NCI-H1105 treated with DMSO at 0.1 percent for 48 hours (cell line): Measurements from ENCODE around the gene SEL1L2.

Experiments used
- DNase-seq: peaks from one replicate; lab custom pipeline; 2025; lab: John Stamatoyannopoulos, UW

SEL1L2 gene

GRCh38 chr20:13863244-13863643, 127.2 kb downstream of the SEL1L2 start:
- no peak for DNase-seq

DNA sequence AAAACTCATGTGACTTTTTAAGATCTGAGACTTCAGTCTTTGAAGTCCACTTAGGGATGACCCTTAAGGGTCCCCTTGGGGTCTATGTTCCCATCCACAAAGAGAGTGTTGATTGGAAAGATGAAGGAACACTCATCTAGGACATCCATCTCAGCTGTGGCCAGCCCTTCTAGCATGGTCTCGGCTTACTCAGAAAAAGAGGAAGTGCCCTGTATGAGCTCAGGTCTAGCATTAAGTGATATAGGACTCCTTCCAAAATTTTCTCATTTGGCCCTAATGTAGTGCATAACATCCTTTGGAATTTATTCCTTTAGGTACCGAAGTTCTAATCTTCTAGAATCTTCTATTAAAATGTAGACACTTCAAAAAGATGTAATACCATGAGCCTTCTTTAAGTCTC, 128.2 kb downstream of the SEL1L2 start:
- no peak for DNase-seq

DNA sequence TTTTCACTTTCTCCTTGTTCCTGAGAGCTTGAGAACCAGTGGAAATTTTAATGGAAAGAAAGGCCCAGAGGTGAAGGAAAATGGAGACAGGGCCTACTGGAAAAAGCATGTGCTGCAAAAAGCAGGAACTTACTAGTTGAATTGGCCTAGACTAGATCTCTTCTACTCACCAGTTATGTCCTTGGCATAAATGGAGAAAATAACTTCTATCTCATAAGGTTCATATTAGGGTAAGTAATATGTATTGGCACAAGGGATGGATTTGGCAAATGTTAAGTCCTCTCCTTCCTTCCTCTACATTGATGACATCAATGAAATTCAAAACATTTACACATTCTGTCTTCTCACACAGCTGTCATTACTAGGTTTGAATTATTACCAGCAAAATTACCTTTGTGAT, 131.5 kb downstream of the SEL1L2 start:
- DNase-seq, result no peak

DNA sequence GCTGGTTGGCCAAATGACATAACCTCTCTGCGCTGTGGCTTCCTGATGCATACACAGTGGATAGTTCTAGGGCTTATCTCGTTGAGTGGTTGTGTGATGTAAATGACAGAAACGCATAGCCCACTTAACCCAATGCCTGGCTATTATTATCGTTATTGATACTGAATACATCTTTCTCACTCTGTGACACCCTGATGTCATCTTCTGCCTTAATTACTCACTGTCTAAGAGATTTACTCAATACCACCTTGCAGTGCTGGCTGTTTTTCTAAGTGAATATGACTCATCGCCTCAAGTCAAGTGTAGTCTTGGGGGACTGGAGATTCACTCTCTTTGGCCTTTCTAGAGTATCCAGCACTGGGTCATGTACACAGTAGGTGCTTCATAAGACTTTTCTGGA, 132.0 kb downstream of the SEL1L2 start:
- no peak for DNase-seq

DNA sequence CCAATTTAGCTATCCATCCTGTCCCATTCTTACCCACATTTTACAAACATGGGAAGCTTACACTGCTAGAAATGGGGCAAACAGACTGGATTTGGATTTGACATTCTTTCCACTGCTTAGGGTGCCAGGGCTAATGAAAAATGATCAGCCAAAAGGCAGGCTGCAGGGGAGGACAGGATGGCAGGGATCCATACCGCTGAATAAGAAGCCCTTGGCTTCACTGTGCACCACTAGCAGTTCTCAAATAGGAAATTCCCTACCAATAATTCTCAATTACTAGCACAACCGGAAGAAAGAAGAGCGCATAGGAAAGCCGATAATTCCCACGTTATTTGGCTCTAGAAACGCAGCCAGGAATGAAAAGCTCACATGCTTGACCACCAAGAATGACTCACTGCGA, 132.5 kb downstream of the SEL1L2 start:
- no peak for DNase-seq

- peak; percentile 34 for DNase-seq
Measured at GRCh38 chr20:13857304-13857703, 133.1 kb downstream of the SEL1L2 start.

GRCh38 chr20:13856354-13856753, 134.1 kb downstream of the SEL1L2 start:
- no peak for DNase-seq

- no peak for DNase-seq
Measured at GRCh38 chr20:13855613-13856012, 134.8 kb downstream of the SEL1L2 start.

DNA sequence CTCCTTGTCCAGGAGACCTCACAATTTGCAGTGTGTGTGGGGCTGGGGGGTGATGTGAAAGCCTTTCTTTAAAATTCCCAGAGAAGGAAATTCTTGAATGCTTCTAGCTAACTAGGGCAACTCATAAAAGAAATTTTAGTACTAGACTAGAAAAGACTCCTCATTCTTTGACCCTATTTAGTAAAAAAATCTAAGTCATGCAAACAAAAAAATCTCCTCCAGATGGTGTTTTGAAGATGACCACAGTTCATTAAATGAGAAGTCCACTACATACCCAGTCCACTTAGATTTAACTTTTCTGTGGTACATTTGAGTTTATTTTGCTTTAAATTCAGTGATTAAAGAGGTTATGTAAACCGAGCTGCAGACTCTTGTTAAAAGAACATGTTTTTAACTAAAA, 138.1 kb downstream of the SEL1L2 start:
- no peak for DNase-seq

GRCh38 chr20:13851279-13851678, 139.1 kb downstream of the SEL1L2 start:
- no peak for DNase-seq

GRCh38 chr20:13844296-13844695, 146.1 kb downstream of the SEL1L2 start:
- no peak for DNase-seq

GRCh38 chr20:13841206-13841605, 149.2 kb downstream of the SEL1L2 start:
- no peak for DNase-seq

GRCh38 chr20:13840093-13840465, 150.3 kb downstream of the SEL1L2 start:
- no peak for DNase-seq

DNA sequence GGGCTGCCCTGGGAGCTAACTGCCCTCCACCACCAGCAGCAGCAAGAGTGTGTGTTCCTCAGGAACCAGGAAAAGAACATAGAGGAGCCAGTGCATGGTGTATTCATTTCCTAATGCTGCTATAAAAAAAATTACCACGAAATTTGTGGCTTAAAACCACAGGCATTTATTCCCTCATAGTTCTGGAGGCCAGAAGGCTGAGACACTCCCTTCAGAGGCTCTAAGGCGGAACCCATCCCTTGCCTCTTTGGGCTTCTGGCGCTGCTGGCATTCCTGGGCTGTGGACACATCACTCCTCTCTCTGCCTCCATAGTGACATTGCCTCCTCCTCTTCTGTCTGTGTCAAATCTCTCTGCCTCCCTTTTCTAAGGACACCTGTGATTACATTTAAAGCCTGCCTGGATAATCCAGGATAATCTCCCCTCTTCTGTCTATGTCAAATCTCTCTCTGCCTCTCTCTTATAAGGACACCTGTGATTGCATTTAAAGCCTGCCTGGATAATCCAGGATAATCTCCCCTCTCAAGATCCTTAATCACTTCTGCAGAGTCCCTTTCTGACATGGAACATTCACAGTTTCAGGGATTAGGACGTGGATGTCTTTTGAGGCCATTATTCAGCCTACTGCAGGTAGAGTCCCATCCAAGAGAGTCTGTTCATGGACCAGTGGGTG, 150.9 kb downstream of the SEL1L2 start:
- no peak for DNase-seq

GRCh38 chr20:13838664-13839063, 151.8 kb downstream of the SEL1L2 start:
- DNase-seq, result no peak

DNA sequence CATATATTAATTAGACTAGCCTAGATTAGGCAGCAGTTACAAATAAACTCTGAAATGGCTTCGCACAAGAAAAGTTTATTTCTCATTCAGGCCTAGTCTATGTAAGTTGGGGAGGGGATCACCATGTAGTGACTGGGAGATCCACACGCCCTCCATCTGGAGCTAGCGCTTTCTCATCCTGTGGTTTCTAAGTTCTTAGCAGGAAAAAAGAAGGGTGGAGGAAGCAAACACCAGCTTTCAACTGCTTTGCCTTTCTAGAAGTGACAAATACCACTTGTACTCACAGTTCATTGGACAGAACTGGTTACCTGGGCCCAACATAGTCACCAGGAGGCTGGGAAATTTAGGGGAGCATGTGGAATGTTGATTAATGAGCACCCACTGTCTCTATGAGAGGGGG, 158.9 kb downstream of the SEL1L2 start:
- no peak for DNase-seq

DNA sequence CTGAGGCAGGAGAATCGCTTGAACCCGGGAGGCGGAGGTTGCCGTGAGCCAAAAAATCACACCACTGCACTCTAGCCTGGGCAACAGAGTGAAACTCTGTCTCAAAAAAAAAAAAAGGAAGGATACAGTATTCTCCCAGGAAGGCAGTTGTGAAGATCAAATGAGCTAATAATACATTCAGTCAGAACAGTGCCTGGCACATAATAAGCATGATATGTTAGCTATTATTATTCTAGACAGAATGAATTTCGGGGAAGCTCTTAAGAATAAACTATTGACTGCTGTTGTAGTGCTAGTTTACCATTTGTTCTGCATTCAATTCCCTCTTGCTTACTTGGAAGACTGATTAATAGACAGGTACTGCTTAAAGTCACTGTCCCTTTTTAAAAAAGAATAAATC, 164.9 kb downstream of the SEL1L2 start:
- no peak for DNase-seq

GRCh38 chr20:13824459-13824858, 166.0 kb downstream of the SEL1L2 start:
- DNase-seq, result no peak

GRCh38 chr20:13822459-13822858, 168.0 kb downstream of the SEL1L2 start:
- DNase-seq, result no peak

DNA sequence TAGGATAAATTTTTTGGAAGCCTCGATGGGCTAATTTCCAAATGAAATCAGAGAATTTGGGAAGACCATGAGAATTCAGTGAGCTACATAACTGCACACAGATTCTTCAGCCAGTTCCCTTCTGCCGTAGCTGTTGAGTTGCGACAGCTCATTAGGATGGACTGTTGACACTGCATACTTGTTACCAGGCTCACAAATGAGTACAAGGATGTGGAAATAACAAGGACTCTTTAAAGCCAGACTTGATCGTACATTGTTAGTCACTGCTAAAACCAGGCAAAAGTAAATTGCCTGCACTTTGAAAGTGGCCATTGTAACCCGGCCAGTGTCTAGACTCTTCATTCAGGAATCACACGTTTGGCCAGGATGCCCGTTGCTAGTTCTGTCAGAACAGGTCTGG, 168.5 kb downstream of the SEL1L2 start:
- DNase-seq, result no peak

DNA sequence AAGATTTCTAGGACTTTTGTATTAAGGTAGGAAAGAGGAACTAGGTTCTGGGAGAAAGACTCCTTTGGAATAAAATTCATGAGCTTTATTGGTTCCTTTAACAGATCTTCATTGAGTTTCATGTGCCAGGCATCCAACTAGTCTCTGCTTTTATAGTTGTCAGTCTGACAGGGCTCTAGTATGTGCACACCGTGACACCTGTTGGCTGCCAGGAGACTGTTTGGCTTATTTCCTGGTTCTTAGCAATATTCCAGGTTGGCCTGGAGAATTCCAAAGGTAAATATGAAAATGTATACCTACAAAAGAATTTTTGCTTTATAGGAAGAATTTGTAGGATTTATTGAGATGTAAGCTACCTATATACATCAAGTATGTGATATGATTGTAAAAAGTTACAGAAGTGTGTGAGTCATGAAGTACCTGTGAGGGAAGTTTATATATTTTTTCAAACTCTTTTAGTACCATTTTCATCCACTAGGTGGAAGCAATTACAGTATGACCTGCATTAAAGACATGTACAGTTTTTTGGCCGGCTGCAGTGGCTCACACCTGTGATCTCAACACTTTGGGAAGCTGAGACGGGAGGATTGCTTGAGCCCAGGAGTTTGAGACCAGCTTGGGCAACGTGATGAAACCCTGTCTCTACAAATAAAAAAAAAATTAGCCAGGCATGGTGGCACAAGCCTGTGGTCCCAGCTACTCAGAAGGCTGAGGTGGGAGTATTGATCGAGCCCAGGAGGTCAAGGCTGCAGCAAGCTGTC, 170.3 kb downstream of the SEL1L2 start:
- DNase-seq, result peak; percentile 68

- no peak for DNase-seq
Measured at GRCh38 chr20:13817342-13817741, 173.1 kb downstream of the SEL1L2 start.

- DNase-seq, result no peak
Measured at GRCh38 chr20:13816757-13817156, 173.7 kb downstream of the SEL1L2 start.

- DNase-seq, result no peak
Measured at GRCh38 chr20:13814672-13815071, 175.7 kb downstream of the SEL1L2 start.
